Measurements from ENCODE around the gene TTC23L.

TTC23L gene

GRCh38 chr5:34929720-34930461 is 90.9 kb downstream of the TTC23L start:
- no peak for TF ChIP-seq CTCF (IDR thresholded peaks at IDR 0.05)
- peak overlapping the region; percentile 57 for H3K9ac ChIP-seq

GRCh38 chr5:34930462-34930844 is 91.5 kb downstream of the TTC23L start:
- H3K4me2 ChIP-seq (ENCODE audit: low read length) = peak overlapping the region; percentile 64
- H3K9me3 ChIP-seq (ENCODE audit: control insufficient read depth, low read length) = no peaks in the 10 kb centered on the region
- H3K9ac ChIP-seq = peak overlapping the region; percentile 57
- peak overlapping the region; percentile 92 for H2AFZ ChIP-seq
- H3K4me3 ChIP-seq (ENCODE audit: low read depth, low read length) = peak overlapping the region; percentile 84
- peaks cover 31% of the 10 kb centered on the region for H3K79me2 ChIP-seq
- no peak for TF ChIP-seq CTCF (IDR thresholded peaks at IDR 0.05)
- no peaks in the 10 kb centered on the region for H3K36me3 ChIP-seq (ENCODE audit: control insufficient read depth, insufficient read depth, low read length)
- H3K27me3 ChIP-seq (ENCODE audit: control insufficient read depth, insufficient read depth, low read length) = no peaks in the 10 kb centered on the region
- H3K27ac ChIP-seq = peak overlapping the region; percentile 90
- peaks cover 11% of the 10 kb centered on the region for H3K4me1 ChIP-seq

More at GRCh38 chr5:34929720-34930461, 90.9 kb downstream of the TTC23L start:
- peak overlapping the region; percentile 90 for H3K27ac ChIP-seq
- no peaks in the 10 kb centered on the region for H3K36me3 ChIP-seq (ENCODE audit: control insufficient read depth, insufficient read depth, low read length)
- H3K4me2 ChIP-seq (ENCODE audit: low read length) = peak overlapping the region; percentile 64
- peaks cover 11% of the 10 kb centered on the region for H3K4me1 ChIP-seq
- peak overlapping the region; percentile 84 for H3K4me3 ChIP-seq (ENCODE audit: low read depth, low read length)
- H3K9me3 ChIP-seq (ENCODE audit: control insufficient read depth, low read length) = no peaks in the 10 kb centered on the region
- peaks cover 31% of the 10 kb centered on the region for H3K79me2 ChIP-seq
- H2AFZ ChIP-seq = peak overlapping the region; percentile 92
- H3K27me3 ChIP-seq (ENCODE audit: control insufficient read depth, insufficient read depth, low read length) = no peaks in the 10 kb centered on the region

GRCh38 chr5:34930870-34931269 is 91.9 kb downstream of the TTC23L start:
- Histone ChIP-seq H3K4me1 (peaks cover 11% of the 10 kb centered on the region), H3K36me3 (ENCODE audit: control insufficient read depth, insufficient read depth, low read length) (no peaks in the 10 kb centered on the region), H3K9ac (no peak overlapping the region), H3K27ac (peak overlapping the region; percentile 90), H3K4me2 (ENCODE audit: low read length) (peak overlapping the region; percentile 64), H3K4me3 (ENCODE audit: low read depth, low read length) (peak overlapping the region; percentile 84), H3K79me2 (peaks cover 31% of the 10 kb centered on the region), H3K27me3 (ENCODE audit: control insufficient read depth, insufficient read depth, low read length) (no peaks in the 10 kb centered on the region), H2AFZ (peak overlapping the region; percentile 92), H3K9me3 (ENCODE audit: control insufficient read depth, low read length) (no peaks in the 10 kb centered on the region)
- no peak for TF ChIP-seq CTCF (IDR thresholded peaks at IDR 0.05)

- Histone ChIP-seq H3K79me2 (peaks cover 31% of the 10 kb centered on the region), H2AFZ (no peak overlapping the region), H3K36me3 (ENCODE audit: control insufficient read depth, insufficient read depth, low read length) (no peaks in the 10 kb centered on the region), H3K4me3 (ENCODE audit: low read depth, low read length) (no peak overlapping the region), H3K27me3 (ENCODE audit: control insufficient read depth, insufficient read depth, low read length) (no peaks in the 10 kb centered on the region), H3K27ac (no peak overlapping the region), H3K9ac (no peak overlapping the region), H3K9me3 (ENCODE audit: control insufficient read depth, low read length) (no peaks in the 10 kb centered on the region), H3K4me2 (ENCODE audit: low read length) (no peak overlapping the region), H3K4me1 (peaks cover 11% of the 10 kb centered on the region)
- no peak for TF ChIP-seq CTCF (IDR thresholded peaks at IDR 0.05)
Observed at GRCh38 chr5:34932947-34933346, 94.0 kb downstream of the TTC23L start.

GRCh38 chr5:34941936-34942335 is 103.0 kb downstream of the TTC23L start:
- no peak overlapping the region for H3K4me2 ChIP-seq (ENCODE audit: low read length)
- H2AFZ ChIP-seq = no peak overlapping the region
- no peak overlapping the region for H3K27ac ChIP-seq
- H3K27me3 ChIP-seq (ENCODE audit: control insufficient read depth, insufficient read depth, low read length) = no peaks in the 10 kb centered on the region
- H3K9ac ChIP-seq = no peak overlapping the region
- H3K4me1 ChIP-seq = no peaks in the 10 kb centered on the region
- H3K36me3 ChIP-seq (ENCODE audit: control insufficient read depth, insufficient read depth, low read length) = no peaks in the 10 kb centered on the region
- TF ChIP-seq CTCF (IDR thresholded peaks at IDR 0.05) = no peak
- no peaks in the 10 kb centered on the region for H3K79me2 ChIP-seq
- no peak overlapping the region for H3K4me3 ChIP-seq (ENCODE audit: low read depth, low read length)
- no peaks in the 10 kb centered on the region for H3K9me3 ChIP-seq (ENCODE audit: control insufficient read depth, low read length)
